Mesendoderm (in vitro differentiated cells): ENCODE measurements around the gene IPO9.

Experiments used
- DNase-seq: peaks from one replicate; pipeline ENCODE4 v3.0.0; 2013
- H2AK5ac ChIP-seq: 2 replicates; pipeline ENCODE4 v1.6.1; 2013; ENCODE audit warnings: low read length, inconsistent platforms
- H2BK120ac ChIP-seq: 2 replicates; pipeline ENCODE4 v1.6.1; 2013; ENCODE audit warnings: low read depth, mild to moderate bottlenecking, low read length, moderate library complexity, mixed read lengths
- H2BK15ac ChIP-seq: replicated peaks from 2 replicates; pipeline ENCODE4 v1.6.1; 2013; ENCODE audit warnings: low read depth, mild to moderate bottlenecking, moderate library complexity
- H2BK5ac ChIP-seq: 2 replicates; pipeline ENCODE4 v1.6.1; 2013; ENCODE audit warnings: low read length, inconsistent platforms
- H3K18ac ChIP-seq: 2 replicates; pipeline ENCODE4 v1.6.1; 2013; ENCODE audit warnings: mild to moderate bottlenecking, low read length, mixed read lengths
- H3K23ac ChIP-seq: one replicate; pipeline ENCODE4 v1.6.1; 2013; ENCODE audit warnings: low read length
- H3K27ac ChIP-seq: 2 replicates; pipeline ENCODE4 v1.5.1; 2013; ENCODE audit warnings: low read depth, mild to moderate bottlenecking, inconsistent platforms, low read length, moderate library complexity
- H3K27me3 ChIP-seq: 2 replicates; pipeline ENCODE4 v1.6.1; 2013; ENCODE audit warnings: low read length, control low read depth, mild to moderate bottlenecking, inconsistent platforms; ENCODE audit not compliant: insufficient read depth, poor library complexity
- H3K36me3 ChIP-seq: 2 replicates; pipeline ENCODE4 v1.6.1; 2013; ENCODE audit warnings: low read length, inconsistent platforms; ENCODE audit not compliant: control insufficient read depth, insufficient read depth
- H3K4ac ChIP-seq: one replicate; pipeline ENCODE4 v1.6.1; 2013; ENCODE audit warnings: low read depth, mild to moderate bottlenecking, low read length, moderate library complexity
- H3K4me1 ChIP-seq: 2 replicates; pipeline ENCODE4 v1.6.1; 2013; ENCODE audit warnings: low read depth, low read length, inconsistent platforms; ENCODE audit not compliant: control insufficient read depth
- H3K4me2 ChIP-seq: 2 replicates; pipeline ENCODE4 v1.6.1; 2013; ENCODE audit warnings: low read length
- H3K4me3 ChIP-seq: 2 replicates; pipeline ENCODE4 v1.5.1; 2013; ENCODE audit warnings: mild to moderate bottlenecking, low read length
- H3K56ac ChIP-seq: one replicate; pipeline ENCODE4 v1.6.1; 2013; ENCODE audit warnings: low read length
- H3K79me1 ChIP-seq: 2 replicates; pipeline ENCODE4 v1.6.1; 2013; ENCODE audit warnings: low read length, inconsistent platforms
- H3K79me2 ChIP-seq: 2 replicates; pipeline ENCODE4 v1.6.1; 2013; ENCODE audit warnings: mild to moderate bottlenecking, low read length; ENCODE audit not compliant: control insufficient read depth, insufficient read depth
- H3K9ac ChIP-seq: 2 replicates; pipeline ENCODE4 v1.6.1; 2013; ENCODE audit warnings: low read length, inconsistent platforms
- H4K5ac ChIP-seq: one replicate; pipeline ENCODE4 v1.6.1; 2013; ENCODE audit warnings: low read length
- H4K8ac ChIP-seq: one replicate; pipeline ENCODE4 v1.6.1; 2013; ENCODE audit warnings: low read depth, mild to moderate bottlenecking, control low read depth, low read length, moderate library complexity
- WGBS: extraction: QIAGEN DNeasy Blood & Tissue Kit; methylation state at CpG from one replicate; pipeline ENCODE4 v1.1.7; 2013; ENCODE audit warnings: low lambda C conversion rate, missing lambda C conversion rate; ENCODE audit not compliant: insufficient coverage; ENCODE audit errors: extremely low coverage; 5-methylcytosine and 5-hydroxymethylcytosine counted together

IPO9 gene

DNA sequence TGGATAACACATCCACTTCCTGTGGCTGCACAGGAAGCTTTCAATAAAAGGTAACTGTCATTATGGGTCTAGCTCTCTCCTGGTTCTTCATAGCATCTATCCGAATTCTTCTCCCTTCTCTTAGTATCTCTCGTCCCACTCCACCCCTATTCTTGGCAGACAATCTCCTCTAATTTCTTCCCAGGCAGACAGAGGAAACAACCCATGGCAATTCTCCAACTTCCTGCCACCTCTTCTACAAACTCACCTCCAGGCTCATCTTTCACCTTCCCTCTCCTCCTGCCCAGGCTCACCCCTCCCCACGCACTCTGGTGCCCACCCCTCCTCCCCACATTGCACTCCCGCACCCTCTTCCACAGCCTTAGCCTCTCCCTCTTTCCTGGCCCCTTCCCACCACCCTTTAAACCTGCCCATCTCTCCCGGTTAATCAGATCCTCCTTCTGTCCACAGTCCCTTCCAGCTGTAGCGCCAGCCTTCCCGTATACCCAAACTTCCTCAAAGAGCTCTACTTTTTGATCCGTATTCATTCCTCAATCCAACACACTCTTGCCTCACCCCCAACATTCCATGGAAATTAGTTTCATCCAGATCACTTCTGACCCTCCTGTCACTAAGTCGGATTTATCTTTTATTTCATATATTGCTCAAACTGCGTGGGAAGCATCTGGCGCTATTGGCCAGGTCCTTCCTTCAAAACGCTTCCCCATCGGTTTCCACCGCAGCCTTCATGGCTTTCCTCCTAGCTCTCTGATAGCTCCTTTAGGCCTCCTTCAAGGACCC is 85.7 kb downstream of the IPO9 start:
- no peak for DNase-seq
- Histone ChIP-seq H2AK5ac (no peak overlapping the region), H3K27ac (no peak overlapping the region), H4K8ac (no peak overlapping the region), H3K18ac (no peak overlapping the region), H3K4me1 (peaks cover 3% of the 10 kb centered on the region), H3K36me3 (no peaks in the 10 kb centered on the region), H3K79me1 (no peaks in the 10 kb centered on the region), H3K27me3 (no peaks in the 10 kb centered on the region), H3K4me3 (no peak overlapping the region), H2BK15ac (no peak overlapping the region), H3K79me2 (no peaks in the 10 kb centered on the region), H2BK5ac (no peak overlapping the region), H4K5ac (no peak overlapping the region), H2BK120ac (no peak overlapping the region), H3K23ac (no peak overlapping the region), H3K4ac (no peak overlapping the region), H3K9ac (no peak overlapping the region), H3K56ac (no peak overlapping the region), H3K4me2 (no peak overlapping the region)
- WGBS, result no CpG with 5 or more reads among the region's 14 CpGs

DNA sequence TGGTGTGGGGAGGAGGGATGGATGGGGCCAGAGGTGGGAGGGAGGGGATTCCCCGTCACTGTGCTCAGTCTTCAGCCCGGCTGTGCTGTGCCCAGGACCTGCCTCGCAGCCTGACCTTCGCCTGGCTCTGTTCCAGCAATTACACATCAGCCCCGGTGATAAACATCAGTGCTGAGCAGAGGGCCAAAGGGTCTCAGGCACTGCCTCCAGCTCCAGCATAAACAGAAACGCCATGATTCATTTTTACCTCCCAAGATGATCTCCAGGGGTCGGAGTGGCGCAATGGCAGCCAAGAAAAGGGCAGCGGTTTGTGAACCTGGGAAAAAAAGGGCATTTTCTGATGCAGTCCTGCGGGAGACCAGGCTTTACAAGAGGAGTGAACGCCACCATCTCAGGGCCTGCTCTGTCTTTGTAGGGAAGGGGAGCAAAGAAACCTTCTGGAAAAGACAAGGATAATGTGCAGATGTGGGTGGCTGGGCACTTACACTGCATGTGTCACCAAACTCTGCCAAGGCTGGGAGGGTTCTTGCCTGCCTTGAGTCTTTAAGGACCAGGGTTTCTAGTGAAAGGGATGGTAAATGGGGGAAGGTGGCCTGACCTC is 87.8 kb downstream of the IPO9 start:
- Histone ChIP-seq H3K27ac (no peak overlapping the region), H3K18ac (no peak overlapping the region), H2BK120ac (no peak overlapping the region), H3K27me3 (no peaks in the 10 kb centered on the region), H3K4me2 (no peak overlapping the region), H3K4me1 (peaks cover 3% of the 10 kb centered on the region), H3K56ac (no peak overlapping the region), H2AK5ac (no peak overlapping the region), H3K79me1 (no peaks in the 10 kb centered on the region), H2BK15ac (no peak overlapping the region), H3K4ac (no peak overlapping the region), H2BK5ac (no peak overlapping the region), H3K79me2 (no peaks in the 10 kb centered on the region), H3K23ac (no peak overlapping the region), H3K9ac (no peak overlapping the region), H4K5ac (no peak overlapping the region), H4K8ac (no peak overlapping the region), H3K4me3 (no peak overlapping the region), H3K36me3 (no peaks in the 10 kb centered on the region)
- DNase-seq, result no peak
- no CpG with 5 or more reads among the region's 11 CpGs for WGBS

GRCh38 chr1:201917362-201918033 is 88.5 kb downstream of the IPO9 start:
- H3K4ac ChIP-seq, result no peak overlapping the region
- DNase-seq, result no peak

GRCh38 chr1:201918343-201918742 is 89.4 kb downstream of the IPO9 start:
- H2AK5ac ChIP-seq, result no peak overlapping the region
- no peaks in the 10 kb centered on the region for H3K79me2 ChIP-seq
- no peak overlapping the region for H3K18ac ChIP-seq
- H3K27ac ChIP-seq, result no peak overlapping the region
- H3K4ac ChIP-seq, result no peak overlapping the region
- no peak overlapping the region for H4K8ac ChIP-seq
- no peak overlapping the region for H2BK120ac ChIP-seq
- no CpG with 5 or more reads among the region's 5 CpGs for WGBS
- H3K9ac ChIP-seq, result no peak overlapping the region
- H3K36me3 ChIP-seq, result no peaks in the 10 kb centered on the region
- H3K23ac ChIP-seq, result no peak overlapping the region
- no peaks in the 10 kb centered on the region for H3K27me3 ChIP-seq
- no peak overlapping the region for H2BK15ac ChIP-seq
- no peak overlapping the region for H2BK5ac ChIP-seq
- no peaks in the 10 kb centered on the region for H3K4me1 ChIP-seq
- H3K4me2 ChIP-seq, result no peak overlapping the region
- H4K5ac ChIP-seq, result no peak overlapping the region
- H3K56ac ChIP-seq, result no peak overlapping the region
- H3K4me3 ChIP-seq, result no peak overlapping the region
- no peaks in the 10 kb centered on the region for H3K79me1 ChIP-seq
- DNase-seq, result no peak

More at GRCh38 chr1:201917362-201918033, 88.5 kb downstream of the IPO9 start:
- Histone ChIP-seq H2BK120ac (no peak overlapping the region), H3K56ac (no peak overlapping the region), H3K27ac (no peak overlapping the region), H3K4me3 (no peak overlapping the region), H4K8ac (no peak overlapping the region), H3K4me2 (no peak overlapping the region), H2BK5ac (no peak overlapping the region), H3K36me3 (no peaks in the 10 kb centered on the region), H3K23ac (no peak overlapping the region), H2AK5ac (no peak overlapping the region), H3K4me1 (no peaks in the 10 kb centered on the region), H3K79me2 (no peaks in the 10 kb centered on the region), H3K79me1 (no peaks in the 10 kb centered on the region), H3K27me3 (no peaks in the 10 kb centered on the region), H2BK15ac (no peak overlapping the region), H3K18ac (no peak overlapping the region), H3K9ac (no peak overlapping the region), H4K5ac (no peak overlapping the region)
- no CpG with 5 or more reads among the region's 7 CpGs for WGBS

GRCh38 chr1:201921952-201922558 is 93.1 kb downstream of the IPO9 start:
- no peak overlapping the region for H2BK15ac ChIP-seq
- no peaks in the 10 kb centered on the region for H3K79me1 ChIP-seq
- H2BK120ac ChIP-seq, result no peak overlapping the region
- DNase-seq, result no peak
- H3K18ac ChIP-seq, result no peak overlapping the region
- H3K23ac ChIP-seq, result no peak overlapping the region
- no peak overlapping the region for H4K8ac ChIP-seq
- no peak overlapping the region for H3K27ac ChIP-seq
- no peak overlapping the region for H3K4ac ChIP-seq
- H3K4me1 ChIP-seq, result no peaks in the 10 kb centered on the region
- H3K79me2 ChIP-seq, result no peaks in the 10 kb centered on the region
- no peaks in the 10 kb centered on the region for H3K27me3 ChIP-seq
- no peak overlapping the region for H3K56ac ChIP-seq
- no CpG with 5 or more reads among the region's 3 CpGs for WGBS
- H3K4me3 ChIP-seq, result no peak overlapping the region
- H3K4me2 ChIP-seq, result no peak overlapping the region
- no peak overlapping the region for H2BK5ac ChIP-seq
- no peaks in the 10 kb centered on the region for H3K36me3 ChIP-seq
- no peak overlapping the region for H3K9ac ChIP-seq
- H4K5ac ChIP-seq, result no peak overlapping the region
- no peak overlapping the region for H2AK5ac ChIP-seq
